Measurements from ENCODE around the gene MSRB1. TPM values are rescaled to one million over a fixed set of nuclear protein-coding genes. Genes with fewer than 3 reads are reported as not detected.

The MSRB1 gene
- total RNA-seq, 1 experiment from 2014 or later = 18.3 TPM

DNA sequence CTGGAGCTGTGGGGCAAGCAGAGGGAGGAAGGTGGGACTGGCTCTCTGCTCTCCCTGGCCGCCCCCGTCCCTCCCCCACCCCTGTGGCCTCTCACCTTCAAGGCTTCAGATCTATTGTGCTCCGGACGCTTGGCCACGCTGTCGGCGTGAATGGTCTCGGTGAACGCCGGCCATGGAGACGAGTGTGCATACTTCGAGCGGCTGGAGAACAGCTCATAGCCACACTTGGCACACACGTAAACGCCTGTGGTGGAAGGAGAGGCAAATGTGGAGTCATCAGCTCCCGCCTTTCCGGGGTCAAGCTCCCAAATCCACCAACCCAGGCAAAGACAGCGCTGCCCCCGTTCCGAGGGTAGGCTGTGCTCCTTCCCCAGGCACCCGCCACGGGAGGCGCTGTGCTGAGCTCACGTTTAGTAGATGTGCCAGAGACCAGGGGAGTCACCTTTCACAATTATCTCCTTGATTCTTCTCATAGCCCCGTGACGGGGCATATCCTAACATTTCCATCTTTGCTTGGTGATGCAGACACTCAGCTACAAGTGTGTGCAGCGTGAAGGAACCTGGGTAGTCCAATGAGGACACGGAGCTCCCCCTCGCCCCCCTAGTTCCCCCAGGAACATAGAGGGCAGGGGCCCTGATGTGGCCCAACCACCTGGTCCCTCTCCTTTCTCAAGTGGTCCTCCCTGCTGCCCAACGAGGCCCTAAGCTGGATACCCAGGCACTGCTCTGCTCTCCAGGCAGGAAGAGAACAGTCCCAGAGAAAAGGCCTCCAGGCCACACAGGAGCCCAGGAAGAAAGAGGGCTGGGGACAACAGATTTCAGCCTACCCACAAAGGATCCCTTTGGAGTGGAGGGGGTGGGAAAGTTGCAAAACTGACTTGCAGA, 1.6 kb downstream of the MSRB1 start:
- ATAC-seq = no peak

More for the DNA sequence above, 1.6 kb downstream of the MSRB1 start:
- RAD21 ChIA-PET (ENCODE audit: low non-redundant PET in 1 of 2, low total read pairs in 2 of 2, uncharacterized antibody in 2 of 2, unreplicated experiment in 2 of 2) = interaction anchor here in 1 of 2 experiments (0.9 kb wide), 1 partner anchor 9 kb away, joined by 3 read pairs; no protein-coding TSS in a partner anchor
- no peaks in the 10 kb centered on the region for H4K20me1 ChIP-seq (ENCODE audit: insufficient read depth)
- H3K27me3 ChIP-seq (ENCODE audit: insufficient read depth, low read length) = no peaks in the 10 kb centered on the region
- H3K79me2 ChIP-seq (ENCODE audit: insufficient read depth, low read length) = no peaks in the 10 kb centered on the region
- DNase-seq (ENCODE audit: low read depth, low spot score) = no peak
- CTCF ChIA-PET = interaction anchor here (2.1 kb wide), 1 partner anchor 18 kb away, joined by 4 read pairs; no protein-coding TSS in a partner anchor
- POLR2A ChIA-PET = interaction anchor here (1.3 kb wide), 1 partner anchor 23 kb away, joined by 3 read pairs; the partner anchor contains the start of gene RPS2
- peak overlapping the region; percentile 61 for H3K27ac ChIP-seq (ENCODE audit: low read depth, low read length)
- TF ChIP-seq, protein P1, sequence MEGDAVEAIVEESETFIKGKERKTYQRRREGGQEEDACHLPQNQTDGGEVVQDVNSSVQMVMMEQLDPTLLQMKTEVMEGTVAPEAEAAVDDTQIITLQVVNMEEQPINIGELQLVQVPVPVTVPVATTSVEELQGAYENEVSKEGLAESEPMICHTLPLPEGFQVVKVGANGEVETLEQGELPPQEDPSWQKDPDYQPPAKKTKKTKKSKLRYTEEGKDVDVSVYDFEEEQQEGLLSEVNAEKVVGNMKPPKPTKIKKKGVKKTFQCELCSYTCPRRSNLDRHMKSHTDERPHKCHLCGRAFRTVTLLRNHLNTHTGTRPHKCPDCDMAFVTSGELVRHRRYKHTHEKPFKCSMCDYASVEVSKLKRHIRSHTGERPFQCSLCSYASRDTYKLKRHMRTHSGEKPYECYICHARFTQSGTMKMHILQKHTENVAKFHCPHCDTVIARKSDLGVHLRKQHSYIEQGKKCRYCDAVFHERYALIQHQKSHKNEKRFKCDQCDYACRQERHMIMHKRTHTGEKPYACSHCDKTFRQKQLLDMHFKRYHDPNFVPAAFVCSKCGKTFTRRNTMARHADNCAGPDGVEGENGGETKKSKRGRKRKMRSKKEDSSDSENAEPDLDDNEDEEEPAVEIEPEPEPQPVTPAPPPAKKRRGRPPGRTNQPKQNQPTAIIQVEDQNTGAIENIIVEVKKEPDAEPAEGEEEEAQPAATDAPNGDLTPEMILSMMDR (IDR thresholded peaks at IDR 0.05 in 2 of 3, conservative IDR thresholded peaks at IDR 0.05 in 1 of 3; ENCODE audit: borderline replicate concordance in 1 of 3, insufficient read depth in 1 of 3, low read depth in 2 of 3, low read length in 2 of 3) = peak in 2 of 3 experiments; percentile 2 to 30; a peak in 1 of 6 replicates
- TF ChIP-seq POLR2AphosphoS5 (IDR thresholded peaks at IDR 0.05; ENCODE audit: low read depth, low read length) = no peak
- H3K4me3 ChIP-seq (replicated peaks in 1 of 2; ENCODE audit: low read depth in 1 of 2, low read length in 2 of 2) = peak overlapping the region; percentile 86 to 87
- H3K4me2 ChIP-seq (ENCODE audit: low read length) = peak overlapping the region; percentile 100
- H3K9me3 ChIP-seq (ENCODE audit: control insufficient read depth in 1 of 2, insufficient read depth in 1 of 2, low read depth in 1 of 2, low read length in 2 of 2) = no peaks in the 10 kb centered on the region
- H2AFZ ChIP-seq (ENCODE audit: low read depth, low read length, poor library complexity, severe bottlenecking) = no peak overlapping the region
- H3K4me1 ChIP-seq (ENCODE audit: control insufficient read depth in 1 of 2, insufficient read depth in 2 of 2, low read length in 2 of 2) = peaks cover 14 to 26% of the 10 kb centered on the region in 2 experiments
- no TSS peak for BruUV-seq (replicated peaks)
- H3K9me2 ChIP-seq (ENCODE audit: insufficient read depth) = no peaks in the 10 kb centered on the region
- peak overlapping the region; percentile 82; the same call in 1 of the 2 replicates for H3K9ac ChIP-seq (ENCODE audit: low read length)
- intact Hi-C loops (cut with micrococcal nuclease) = no loop called here
- H3K36me3 ChIP-seq (ENCODE audit: control insufficient read depth in 1 of 2, insufficient read depth in 2 of 2, low read length in 2 of 2) = peaks cover 5 to 6% of the 10 kb centered on the region in 2 experiments; a peak in 3 of 4 replicates

Measured in HCT116 (cell line).